ENCODE data around the gene SORCS3.
"Not testable (repeated sequence)": the region's sequence is repeated elsewhere in the genome, so short reads cannot be mapped to it uniquely, and the experiment has no call there.

SORCS3 gene

GRCh38 chr10:104690101-104690500, 49.0 kb downstream of the SORCS3 start:
- H3K4me3 ChIP-seq (ENCODE audit: low read depth in 1 of 2, low read length in 1 of 2) = no peak overlapping the region
- peaks cover 78% of the 10 kb centered on the region for H3K27me3 ChIP-seq
- H3K36me3 ChIP-seq = no peaks in the 10 kb centered on the region
- no peaks in the 10 kb centered on the region for H3K4me1 ChIP-seq (ENCODE audit: control insufficient read depth in 1 of 2, insufficient read depth in 1 of 2, low read depth in 1 of 2, low read length in 1 of 2)
- no peaks in the 10 kb centered on the region for H3K9me3 ChIP-seq
- TF ChIP-seq CTCF (IDR thresholded peaks at IDR 0.05) = no peak
- H3K27ac ChIP-seq = no peak overlapping the region

- H3K4me1 ChIP-seq (ENCODE audit: control insufficient read depth in 1 of 2, insufficient read depth in 1 of 2, low read depth in 1 of 2, low read length in 1 of 2) = no peaks in the 10 kb centered on the region
- no peaks in the 10 kb centered on the region for H3K9me3 ChIP-seq
- no peak overlapping the region for H3K27ac ChIP-seq
- H3K27me3 ChIP-seq = peaks cover 73% of the 10 kb centered on the region
- H3K4me3 ChIP-seq (ENCODE audit: low read depth in 1 of 2, low read length in 1 of 2) = no peak overlapping the region
- no peak for TF ChIP-seq CTCF (IDR thresholded peaks at IDR 0.05)
- no peaks in the 10 kb centered on the region for H3K36me3 ChIP-seq
These were observed 49.9 kb downstream of the SORCS3 start for GRCh38 chr10:104690959-104691358.

- no peaks in the 10 kb centered on the region for H3K9me3 ChIP-seq
- no peak for TF ChIP-seq CTCF (IDR thresholded peaks at IDR 0.05)
- no peaks in the 10 kb centered on the region for H3K4me1 ChIP-seq (ENCODE audit: control insufficient read depth in 1 of 2, insufficient read depth in 1 of 2, low read depth in 1 of 2, low read length in 1 of 2)
- no peak overlapping the region for H3K4me3 ChIP-seq (ENCODE audit: low read depth in 1 of 2, low read length in 1 of 2)
- no peak overlapping the region for H3K27ac ChIP-seq
- H3K36me3 ChIP-seq = no peaks in the 10 kb centered on the region
- H3K27me3 ChIP-seq = peaks cover 56% of the 10 kb centered on the region
These were observed 53.0 kb downstream of the SORCS3 start for GRCh38 chr10:104694074-104694473.

GRCh38 chr10:104703262-104703661, 62.2 kb downstream of the SORCS3 start:
- H3K36me3 ChIP-seq; H3K4me1 ChIP-seq (ENCODE audit: control insufficient read depth in 1 of 2, insufficient read depth in 1 of 2, low read depth in 1 of 2, low read length in 1 of 2): not testable (repeated sequence)

GRCh38 chr10:104706886-104707285, 65.8 kb downstream of the SORCS3 start:
- TF ChIP-seq CTCF (IDR thresholded peaks at IDR 0.05) = no peak
- peaks cover 30 to 36% of the 10 kb centered on the region in 2 experiments for H3K4me1 ChIP-seq (ENCODE audit: control insufficient read depth in 1 of 2, insufficient read depth in 1 of 2, low read depth in 1 of 2, low read length in 1 of 2)
- H3K36me3 ChIP-seq = no peaks in the 10 kb centered on the region
- H3K27me3 ChIP-seq = peaks cover 14% of the 10 kb centered on the region
- no peak overlapping the region for H3K27ac ChIP-seq
- no peak overlapping the region for H3K4me3 ChIP-seq (ENCODE audit: low read depth in 1 of 2, low read length in 1 of 2)
- no peaks in the 10 kb centered on the region for H3K9me3 ChIP-seq

More at GRCh38 chr10:104703262-104703661, 62.2 kb downstream of the SORCS3 start:
- H3K27ac ChIP-seq; H3K4me3 ChIP-seq (ENCODE audit: low read depth in 1 of 2, low read length in 1 of 2); H3K9me3 ChIP-seq: not testable (repeated sequence)
- H3K27me3 ChIP-seq = peaks cover 47% of the 10 kb centered on the region

GRCh38 chr10:104707602-104708459, 66.7 kb downstream of the SORCS3 start:
- no peaks in the 10 kb centered on the region for H3K36me3 ChIP-seq
- peaks cover 6% of the 10 kb centered on the region for H3K27me3 ChIP-seq
- H3K27ac ChIP-seq = no peak overlapping the region
- peaks cover 40 to 46% of the 10 kb centered on the region in 2 experiments for H3K4me1 ChIP-seq (ENCODE audit: control insufficient read depth in 1 of 2, insufficient read depth in 1 of 2, low read depth in 1 of 2, low read length in 1 of 2)
- TF ChIP-seq CTCF (IDR thresholded peaks at IDR 0.05) = no peak
- no peak overlapping the region for H3K4me3 ChIP-seq (ENCODE audit: low read depth in 1 of 2, low read length in 1 of 2)
- H3K9me3 ChIP-seq = no peaks in the 10 kb centered on the region

Measured in neutrophil (primary cell).